OCI-LY3 (cell line): ENCODE results near the gene PPP1R1C.

ENCODE experiments used
- EZH2phosphoT487 ChIP-seq: fragments of 200-600 bp; shearing (Covaris generic); IDR thresholded peaks from 2 replicates; pipeline ENCODE4 v1.6.1; 2018; ENCODE audit warnings: antibody characterized with exemption, mixed run types, low read depth
- TF ChIP-seq, protein P1 (sequence below): fragments of 200-600, 300-600 bp; sonication (generic); IDR thresholded peaks from 2 replicates; pipeline ENCODE4 v1.5.1; 2014; ENCODE audit warnings: antibody characterized with exemption, low read length, low read depth

- TF ChIP-seq, protein P1, sequence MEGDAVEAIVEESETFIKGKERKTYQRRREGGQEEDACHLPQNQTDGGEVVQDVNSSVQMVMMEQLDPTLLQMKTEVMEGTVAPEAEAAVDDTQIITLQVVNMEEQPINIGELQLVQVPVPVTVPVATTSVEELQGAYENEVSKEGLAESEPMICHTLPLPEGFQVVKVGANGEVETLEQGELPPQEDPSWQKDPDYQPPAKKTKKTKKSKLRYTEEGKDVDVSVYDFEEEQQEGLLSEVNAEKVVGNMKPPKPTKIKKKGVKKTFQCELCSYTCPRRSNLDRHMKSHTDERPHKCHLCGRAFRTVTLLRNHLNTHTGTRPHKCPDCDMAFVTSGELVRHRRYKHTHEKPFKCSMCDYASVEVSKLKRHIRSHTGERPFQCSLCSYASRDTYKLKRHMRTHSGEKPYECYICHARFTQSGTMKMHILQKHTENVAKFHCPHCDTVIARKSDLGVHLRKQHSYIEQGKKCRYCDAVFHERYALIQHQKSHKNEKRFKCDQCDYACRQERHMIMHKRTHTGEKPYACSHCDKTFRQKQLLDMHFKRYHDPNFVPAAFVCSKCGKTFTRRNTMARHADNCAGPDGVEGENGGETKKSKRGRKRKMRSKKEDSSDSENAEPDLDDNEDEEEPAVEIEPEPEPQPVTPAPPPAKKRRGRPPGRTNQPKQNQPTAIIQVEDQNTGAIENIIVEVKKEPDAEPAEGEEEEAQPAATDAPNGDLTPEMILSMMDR: no peak
- no peak for TF ChIP-seq EZH2phosphoT487
These were observed 30.6 kb upstream of the PPP1R1C start for GRCh38 chr2:181955010-181955409.
